ENCODE measurements around the gene PSMB2.
A peak's percentile ranks its signal among the peaks of the same experiment; 100 is the strongest.
"Not testable (repeated sequence)": the region's sequence is repeated elsewhere in the genome, so short reads cannot be mapped to it uniquely, and the experiment has no call there.

The PSMB2 gene

DNA sequence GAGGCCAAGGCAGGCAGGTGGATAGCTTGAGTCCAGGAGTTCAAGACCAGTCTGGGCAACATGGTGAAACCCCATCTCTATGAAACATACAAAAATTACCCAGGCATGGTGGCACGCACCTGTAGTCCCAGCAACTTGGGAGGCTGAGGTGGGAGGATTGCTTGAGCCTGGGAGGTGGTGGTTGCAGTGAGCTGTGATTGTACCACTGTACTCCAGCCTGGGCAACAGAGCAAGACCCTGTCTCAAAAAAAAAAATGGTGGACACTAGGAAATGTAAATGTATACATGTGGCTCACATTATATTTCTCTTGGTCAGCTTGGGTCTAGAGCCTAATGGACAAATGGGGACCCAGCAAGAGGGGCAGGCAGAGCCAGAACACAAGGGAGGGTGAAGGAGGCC is 55.5 kb downstream of the PSMB2 start:
- H3K4me1 ChIP-seq (ENCODE audit: control extremely low read depth in 1 of 4, control insufficient read depth in 4 of 4, insufficient read depth in 4 of 4, low read length in 3 of 4); H3K27me3 ChIP-seq (replicated peaks in 2 of 5; ENCODE audit: control insufficient read depth in 4 of 5, insufficient read depth in 5 of 5, low read length in 4 of 5); POLR2A ChIA-PET; DNase-seq; H3K27ac ChIP-seq (ENCODE audit: insufficient read depth in 1 of 2, low read depth in 1 of 2, low read length in 2 of 2, poor library complexity in 1 of 2, severe bottlenecking in 2 of 2); H3K4me3 ChIP-seq (ENCODE audit: control insufficient read depth in 1 of 7, extremely low read depth in 1 of 7, insufficient read depth in 4 of 7, low read depth in 2 of 7, low read length in 6 of 7); H3K9me3 ChIP-seq (ENCODE audit: control extremely low read depth in 1 of 5, control insufficient read depth in 4 of 5, insufficient read depth in 2 of 5, low read depth in 1 of 5, low read length in 4 of 5): not testable (repeated sequence)
- WGBS (ENCODE audit: insufficient coverage) = no CpG with 5 or more reads among the region's 1 CpG
- H3K36me3 ChIP-seq (ENCODE audit: control insufficient read depth in 4 of 4, insufficient read depth in 4 of 4, low read length in 3 of 4) = peaks cover 0 to 24% (median 12%) of the 10 kb centered on the region in 4 experiments
- CTCF ChIA-PET = interaction anchor here (1.6 kb wide), 1 partner anchor 17 kb away, joined by 5 read pairs; no protein-coding TSS in a partner anchor

DNA sequence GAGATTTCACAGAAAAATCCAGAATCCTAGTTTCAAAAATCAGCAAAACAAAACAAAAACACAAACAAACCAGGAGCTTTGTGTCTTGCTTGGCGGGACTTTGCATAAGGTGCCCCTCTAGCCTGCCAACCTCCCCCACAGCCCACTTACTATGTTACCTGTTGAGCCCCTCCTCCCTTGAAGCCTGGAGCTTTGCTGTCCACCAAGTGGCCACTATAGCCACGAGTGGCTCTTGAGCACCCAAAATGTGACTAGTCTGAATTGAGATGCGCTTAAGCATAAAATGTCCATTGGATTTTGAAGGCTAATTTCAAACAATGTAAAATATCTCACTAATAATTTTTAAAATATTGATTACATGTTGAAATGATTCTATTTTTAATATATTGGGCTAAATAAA is 56.0 kb downstream of the PSMB2 start:
- ChIA-PET POLR2A (no interaction called here), CTCF (interaction anchor here (1.2 to 1.6 kb wide), 2 partner anchors 16 to 18 kb away, joined by 3 to 5 read pairs; no protein-coding TSS in a partner anchor)
- Histone ChIP-seq H3K4me1 (ENCODE audit: control extremely low read depth in 1 of 4, control insufficient read depth in 4 of 4, insufficient read depth in 4 of 4, low read length in 3 of 4) (no peaks in the 10 kb centered on the region), H3K9me3 (ENCODE audit: control extremely low read depth in 1 of 5, control insufficient read depth in 4 of 5, insufficient read depth in 2 of 5, low read depth in 1 of 5, low read length in 4 of 5) (no peaks in the 10 kb centered on the region), H3K27me3 (replicated peaks in 2 of 5; ENCODE audit: control insufficient read depth in 4 of 5, insufficient read depth in 5 of 5, low read length in 4 of 5) (no peaks in the 10 kb centered on the region), H3K36me3 (ENCODE audit: control insufficient read depth in 4 of 4, insufficient read depth in 4 of 4, low read length in 3 of 4) (peaks cover 0 to 19% (median 7%) of the 10 kb centered on the region in 4 experiments), H3K27ac (ENCODE audit: insufficient read depth in 1 of 2, low read depth in 1 of 2, low read length in 2 of 2, poor library complexity in 1 of 2, severe bottlenecking in 2 of 2) (no peak overlapping the region), H3K4me3 (ENCODE audit: control insufficient read depth in 1 of 7, extremely low read depth in 1 of 7, insufficient read depth in 4 of 7, low read depth in 2 of 7, low read length in 6 of 7) (no peak overlapping the region)
- WGBS (ENCODE audit: insufficient coverage) = 100% methylated on average over 1 of the region's 3 CpGs
- no peak for DNase-seq

DNA sequence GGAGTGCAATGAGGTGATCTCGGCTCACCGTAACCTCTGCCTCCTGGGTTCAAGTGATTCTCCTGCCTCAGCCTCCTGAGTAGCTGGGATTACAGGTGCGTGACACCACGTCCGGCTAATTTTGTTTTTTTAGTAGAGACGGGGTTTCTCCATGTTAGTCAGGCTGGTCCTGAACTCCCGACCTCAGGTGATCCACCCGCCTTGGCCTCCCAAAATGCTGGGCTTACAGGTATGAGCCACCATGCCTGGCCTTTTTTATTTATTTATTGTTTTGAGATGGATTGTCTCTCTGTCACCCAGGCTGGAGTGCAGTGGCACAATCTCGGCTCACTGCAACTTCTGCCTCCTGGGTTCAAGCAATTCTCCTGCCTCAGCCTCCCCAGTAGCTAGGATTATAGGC is 59.7 kb downstream of the PSMB2 start:
- whole genome bisulfite sequencing (ENCODE audit: insufficient coverage) = 100% methylated on average over 5 of the region's 9 CpGs
- H3K27me3 ChIP-seq (replicated peaks in 2 of 5; ENCODE audit: control insufficient read depth in 4 of 5, insufficient read depth in 5 of 5, low read length in 4 of 5); H3K27ac ChIP-seq (ENCODE audit: insufficient read depth in 1 of 2, low read depth in 1 of 2, low read length in 2 of 2, poor library complexity in 1 of 2, severe bottlenecking in 2 of 2); H3K4me3 ChIP-seq (ENCODE audit: control insufficient read depth in 1 of 7, extremely low read depth in 1 of 7, insufficient read depth in 4 of 7, low read depth in 2 of 7, low read length in 6 of 7); DNase-seq; H3K9me3 ChIP-seq (ENCODE audit: control extremely low read depth in 1 of 5, control insufficient read depth in 4 of 5, insufficient read depth in 2 of 5, low read depth in 1 of 5, low read length in 4 of 5); CTCF ChIA-PET: not testable (repeated sequence)
- H3K36me3 ChIP-seq (ENCODE audit: control insufficient read depth in 4 of 4, insufficient read depth in 4 of 4, low read length in 3 of 4) = peaks cover 0 to 12% (median 0%) of the 10 kb centered on the region in 4 experiments
- peaks cover 0 to 21% (median 20%) of the 10 kb centered on the region in 4 experiments for H3K4me1 ChIP-seq (ENCODE audit: control extremely low read depth in 1 of 4, control insufficient read depth in 4 of 4, insufficient read depth in 4 of 4, low read length in 3 of 4)
- POLR2A ChIA-PET = interaction anchor here (0.7 kb wide), 1 partner anchor 93 kb away, joined by 5 read pairs; no protein-coding TSS in a partner anchor

DNA sequence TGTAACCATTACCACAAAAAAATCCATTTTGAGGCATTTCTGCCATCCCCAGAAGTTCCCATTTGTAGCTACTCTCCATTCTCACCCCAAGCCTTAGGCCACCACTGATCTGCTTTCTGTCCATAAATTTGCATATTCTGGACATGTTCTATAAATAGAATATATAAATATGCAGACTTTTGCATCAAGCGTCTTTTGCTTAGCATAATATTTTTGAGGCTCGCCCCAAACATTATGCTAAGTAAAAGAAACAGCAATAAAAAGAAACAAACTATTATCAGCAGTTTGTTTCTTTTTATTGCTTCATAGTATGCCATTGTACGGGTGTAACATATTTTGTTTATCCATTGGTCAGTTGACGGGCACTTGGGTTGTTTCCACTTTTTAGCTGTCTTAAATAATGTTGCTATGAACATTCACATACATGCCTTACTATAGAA is 60.4 kb downstream of the PSMB2 start:
- no peaks in the 10 kb centered on the region for H3K9me3 ChIP-seq (ENCODE audit: control extremely low read depth in 1 of 5, control insufficient read depth in 4 of 5, insufficient read depth in 2 of 5, low read depth in 1 of 5, low read length in 4 of 5)
- CTCF ChIA-PET = no interaction called here

DNA sequence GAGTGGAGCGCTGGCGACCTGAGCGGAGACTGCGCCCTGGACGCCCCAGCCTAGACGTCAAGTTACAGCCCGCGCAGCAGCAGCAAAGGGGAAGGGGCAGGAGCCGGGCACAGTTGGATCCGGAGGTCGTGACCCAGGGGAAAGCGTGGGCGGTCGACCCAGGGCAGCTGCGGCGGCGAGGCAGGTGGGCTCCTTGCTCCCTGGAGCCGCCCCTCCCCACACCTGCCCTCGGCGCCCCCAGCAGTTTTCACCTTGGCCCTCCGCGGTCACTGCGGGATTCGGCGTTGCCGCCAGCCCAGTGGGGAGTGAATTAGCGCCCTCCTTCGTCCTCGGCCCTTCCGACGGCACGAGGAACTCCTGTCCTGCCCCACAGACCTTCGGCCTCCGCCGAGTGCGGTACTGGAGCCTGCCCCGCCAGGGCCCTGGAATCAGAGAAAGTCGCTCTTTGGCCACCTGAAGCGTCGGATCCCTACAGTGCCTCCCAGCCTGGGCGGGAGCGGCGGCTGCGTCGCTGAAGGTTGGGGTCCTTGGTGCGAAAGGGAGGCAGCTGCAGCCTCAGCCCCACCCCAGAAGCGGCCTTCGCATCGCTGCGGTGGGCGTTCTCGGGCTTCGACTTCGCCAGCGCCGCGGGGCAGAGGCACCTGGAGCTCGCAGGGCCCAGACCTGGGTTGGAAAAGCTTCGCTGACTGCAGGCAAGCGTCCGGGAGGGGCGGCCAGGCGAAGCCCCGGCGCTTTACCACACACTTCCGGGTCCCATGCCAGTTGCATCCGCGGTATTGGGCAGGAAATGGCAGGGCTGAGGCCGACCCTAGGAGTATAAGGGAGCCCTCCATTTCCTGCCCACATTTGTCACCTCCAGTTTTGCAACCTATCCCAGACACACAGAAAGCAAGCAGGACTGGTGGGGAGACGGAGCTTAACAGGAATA is 64.0 kb downstream of the PSMB2 start:
- peak overlapping the region in 1 of 2 experiments; percentile 55 for H3K27ac ChIP-seq (ENCODE audit: insufficient read depth in 1 of 2, low read depth in 1 of 2, low read length in 2 of 2, poor library complexity in 1 of 2, severe bottlenecking in 2 of 2)

More for the DNA sequence above, 60.4 kb downstream of the PSMB2 start:
- Histone ChIP-seq H3K4me1 (ENCODE audit: control extremely low read depth in 1 of 4, control insufficient read depth in 4 of 4, insufficient read depth in 4 of 4, low read length in 3 of 4) (peaks cover 0 to 28% (median 27%) of the 10 kb centered on the region in 4 experiments), H3K27me3 (replicated peaks in 2 of 5; ENCODE audit: control insufficient read depth in 4 of 5, insufficient read depth in 5 of 5, low read length in 4 of 5) (no peaks in the 10 kb centered on the region), H3K27ac (ENCODE audit: insufficient read depth in 1 of 2, low read depth in 1 of 2, low read length in 2 of 2, poor library complexity in 1 of 2, severe bottlenecking in 2 of 2) (no peak overlapping the region), H3K4me3 (ENCODE audit: control insufficient read depth in 1 of 7, extremely low read depth in 1 of 7, insufficient read depth in 4 of 7, low read depth in 2 of 7, low read length in 6 of 7) (no peak overlapping the region), H3K36me3 (ENCODE audit: control insufficient read depth in 4 of 4, insufficient read depth in 4 of 4, low read length in 3 of 4) (peaks cover 0 to 12% (median 0%) of the 10 kb centered on the region in 4 experiments)
- WGBS (ENCODE audit: insufficient coverage) = no CpG with 5 or more reads among the region's 4 CpGs
- no peak for DNase-seq
- POLR2A ChIA-PET = interaction anchor here (0.7 kb wide), 1 partner anchor 94 kb away, joined by 5 read pairs; no protein-coding TSS in a partner anchor

DNA sequence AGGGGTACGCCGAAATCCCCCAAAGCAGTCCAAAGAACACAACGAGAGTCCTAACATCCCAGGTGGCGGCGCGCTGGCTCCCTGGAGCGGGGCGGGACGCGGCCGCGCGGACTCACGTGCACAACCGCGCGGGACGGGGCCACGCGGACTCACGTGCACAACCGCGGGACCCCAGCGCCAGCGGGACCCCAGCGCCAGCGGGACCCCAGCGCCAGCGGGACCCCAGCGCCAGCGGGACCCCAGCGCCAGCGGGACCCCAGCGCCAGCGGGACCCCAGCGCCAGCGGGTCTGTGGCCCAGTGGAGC is 64.6 kb downstream of the PSMB2 start:
- not testable (repeated sequence) for H3K27me3 ChIP-seq (replicated peaks in 2 of 5; ENCODE audit: control insufficient read depth in 4 of 5, insufficient read depth in 5 of 5, low read length in 4 of 5); H3K27ac ChIP-seq (ENCODE audit: insufficient read depth in 1 of 2, low read depth in 1 of 2, low read length in 2 of 2, poor library complexity in 1 of 2, severe bottlenecking in 2 of 2); H3K36me3 ChIP-seq (ENCODE audit: control insufficient read depth in 4 of 4, insufficient read depth in 4 of 4, low read length in 3 of 4); DNase-seq; H3K9me3 ChIP-seq (ENCODE audit: control extremely low read depth in 1 of 5, control insufficient read depth in 4 of 5, insufficient read depth in 2 of 5, low read depth in 1 of 5, low read length in 4 of 5)
- CTCF ChIA-PET = interaction anchor here (1.3 kb wide), 1 partner anchor 10 kb away, joined by 7 read pairs; no protein-coding TSS in a partner anchor
- POLR2A ChIA-PET = interaction anchor here (1.4 kb wide), 1 partner anchor 145 kb away, joined by 5 read pairs; no protein-coding TSS in a partner anchor
- H3K4me3 ChIP-seq (ENCODE audit: control insufficient read depth in 1 of 7, extremely low read depth in 1 of 7, insufficient read depth in 4 of 7, low read depth in 2 of 7, low read length in 6 of 7) = peak overlapping the region in 5 of 7 experiments; percentile 11 to 82 (median 69)
- peaks cover 3 to 51% (median 47%) of the 10 kb centered on the region in 4 experiments for H3K4me1 ChIP-seq (ENCODE audit: control extremely low read depth in 1 of 4, control insufficient read depth in 4 of 4, insufficient read depth in 4 of 4, low read length in 3 of 4)
- WGBS (ENCODE audit: insufficient coverage) = 5% methylated on average over 37 of the region's 37 CpGs

More for the DNA sequence above, 64.0 kb downstream of the PSMB2 start:
- DNase-seq = peak; percentile 91 to 99 (median 98)
- Histone ChIP-seq H3K4me3 (ENCODE audit: control insufficient read depth in 1 of 7, extremely low read depth in 1 of 7, insufficient read depth in 4 of 7, low read depth in 2 of 7, low read length in 6 of 7) (peak overlapping the region; percentile 25 to 82 (median 67)), H3K4me1 (ENCODE audit: control extremely low read depth in 1 of 4, control insufficient read depth in 4 of 4, insufficient read depth in 4 of 4, low read length in 3 of 4) (peaks cover 3 to 51% (median 47%) of the 10 kb centered on the region in 4 experiments), H3K27me3 (replicated peaks in 2 of 5; ENCODE audit: control insufficient read depth in 4 of 5, insufficient read depth in 5 of 5, low read length in 4 of 5) (peaks cover 0 to 6% (median 0%) of the 10 kb centered on the region in 5 experiments), H3K9me3 (ENCODE audit: control extremely low read depth in 1 of 5, control insufficient read depth in 4 of 5, insufficient read depth in 2 of 5, low read depth in 1 of 5, low read length in 4 of 5) (no peaks in the 10 kb centered on the region), H3K36me3 (ENCODE audit: control insufficient read depth in 4 of 4, insufficient read depth in 4 of 4, low read length in 3 of 4) (peaks cover 0 to 5% (median 0%) of the 10 kb centered on the region in 4 experiments)
- POLR2A ChIA-PET = interaction anchor here (0.6 to 1.4 kb wide), 7 partner anchors 16 to 159 kb away, joined by 3 to 6 read pairs (median 4); no protein-coding TSS in a partner anchor
- WGBS (ENCODE audit: insufficient coverage) = under 1% methylated on average over 55 of the region's 70 CpGs
- CTCF ChIA-PET = interaction anchor here (0.7 to 1.9 kb wide), 8 partner anchors 8 to 150 kb away, joined by 3 to 10 read pairs (median 4); partner anchors contain the start of gene NCDN

All from common myeloid progenitor, CD34-positive (primary cell).